IPS-NIHi11 (cell line): Measurements from ENCODE around the gene C1QTNF6.
"Not testable (repeated sequence)": the region's sequence is repeated elsewhere in the genome, so short reads cannot be mapped to it uniquely, and the experiment has no call there.

Source experiments
- DNase-seq: peaks from one replicate; pipeline ENCODE4 v3.0.0; 2012; ENCODE audit warnings: mixed read lengths, low spot score

C1QTNF6 gene

DNA sequence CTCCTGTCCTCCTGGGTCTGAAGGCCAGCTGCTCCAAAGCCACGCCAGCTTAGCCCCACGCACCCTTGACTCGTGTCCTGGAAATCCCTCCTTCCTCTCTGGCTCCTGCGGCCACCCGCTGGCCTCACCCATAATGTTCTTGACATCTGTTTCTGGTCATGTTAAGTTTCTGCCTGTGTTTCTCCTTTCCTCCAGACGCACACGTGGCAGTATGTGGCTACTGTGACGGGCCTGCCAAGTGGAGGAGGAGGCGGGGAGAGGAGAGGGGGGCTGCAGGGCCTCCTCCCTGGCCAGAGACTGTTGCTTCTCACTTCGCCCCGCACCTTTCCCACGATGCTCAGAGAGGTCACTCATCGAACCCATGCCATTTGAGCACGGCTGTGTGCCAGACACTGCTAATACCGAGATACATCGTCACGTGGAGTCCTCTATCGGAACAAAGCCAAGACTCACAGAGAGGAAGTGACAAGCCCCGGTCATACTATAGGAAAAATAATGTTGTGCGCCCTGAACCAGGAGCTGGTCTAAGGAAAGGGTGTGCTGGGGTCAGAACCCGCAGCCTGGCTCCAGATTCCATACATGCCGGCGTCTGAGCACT lies 11.5 kb downstream of the C1QTNF6 start:
- peak; percentile 9 for DNase-seq

DNA sequence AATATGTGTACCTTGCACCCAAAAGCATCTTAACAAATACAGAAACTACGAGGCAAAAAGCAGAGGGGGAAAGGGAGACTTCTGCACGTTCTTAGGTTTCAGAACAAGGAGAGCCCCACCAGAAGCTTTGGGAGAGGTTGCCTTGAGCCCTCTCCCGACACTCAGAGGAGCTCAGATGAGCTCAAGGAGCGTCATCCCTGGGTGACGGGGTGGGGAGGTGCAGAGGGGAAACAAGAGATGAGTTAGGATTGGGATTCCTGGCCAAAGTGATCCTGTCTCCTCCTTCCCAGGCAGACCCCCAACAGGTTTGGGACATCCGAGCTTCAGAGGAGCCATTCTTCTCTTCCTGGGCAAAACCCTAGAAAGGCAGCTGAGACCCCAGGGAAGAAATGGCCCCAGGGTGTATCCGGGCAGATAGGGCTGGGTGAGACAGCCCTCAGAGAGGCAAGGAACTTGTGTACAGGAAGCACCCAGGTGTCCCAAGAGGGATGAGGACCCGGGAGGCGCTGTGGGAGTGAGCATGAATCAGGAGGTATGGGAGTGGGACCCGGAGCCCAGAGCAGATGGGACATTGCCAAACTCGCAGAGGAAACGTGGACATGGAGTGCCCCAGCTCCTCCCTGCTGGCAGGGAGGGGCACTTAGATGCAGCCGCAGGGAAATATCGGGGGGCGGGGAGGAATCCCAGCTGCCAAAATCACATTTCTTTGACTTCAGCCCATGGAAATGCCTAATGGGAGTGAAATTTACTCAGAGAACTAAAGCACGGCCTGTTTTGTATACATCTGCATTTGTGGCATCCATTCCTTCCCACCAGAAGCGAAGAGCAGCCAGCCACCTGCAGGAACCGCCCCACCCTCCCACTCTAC lies 12.4 kb downstream of the C1QTNF6 start:
- DNase-seq, result peak; percentile 15

DNA sequence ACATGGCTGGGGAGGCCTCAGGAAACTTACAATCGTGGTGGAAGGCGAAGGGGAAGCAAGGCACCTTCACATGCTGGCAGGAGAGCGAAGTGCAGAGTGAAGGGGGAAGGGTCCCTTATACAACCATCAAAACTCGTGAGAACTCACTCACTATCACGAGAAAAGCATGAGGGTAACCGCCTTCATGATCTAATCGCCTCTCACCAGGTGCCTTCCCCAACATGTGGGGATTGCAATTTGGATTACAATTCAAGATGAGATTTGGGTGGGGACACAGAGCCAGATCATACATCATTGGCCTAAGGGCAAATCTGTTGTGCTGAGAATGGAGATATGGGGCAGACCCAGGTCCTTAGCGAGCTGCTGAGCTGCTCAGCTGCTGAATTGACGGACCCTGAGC lies 13.1 kb downstream of the C1QTNF6 start:
- DNase-seq, result no peak

DNA sequence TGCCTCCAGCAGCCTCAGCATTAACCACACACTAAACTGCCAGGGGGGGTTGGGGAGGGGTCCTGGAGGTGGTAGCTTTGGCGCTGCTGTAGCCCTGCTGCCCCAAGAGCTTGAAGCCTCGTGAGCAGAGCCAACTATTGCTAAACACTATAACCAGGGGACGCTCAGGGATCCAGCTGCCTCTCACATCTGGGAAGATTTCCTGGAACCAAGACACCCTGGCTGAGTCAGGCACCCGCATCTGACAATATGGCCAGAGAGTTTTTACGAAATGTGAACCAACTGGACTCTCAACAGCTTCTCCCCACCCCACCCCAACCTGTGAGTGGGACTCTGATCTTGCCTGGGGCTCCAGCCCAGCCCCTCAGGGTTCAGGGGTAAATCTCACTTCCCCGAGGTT lies 14.3 kb downstream of the C1QTNF6 start:
- no peak for DNase-seq

DNA sequence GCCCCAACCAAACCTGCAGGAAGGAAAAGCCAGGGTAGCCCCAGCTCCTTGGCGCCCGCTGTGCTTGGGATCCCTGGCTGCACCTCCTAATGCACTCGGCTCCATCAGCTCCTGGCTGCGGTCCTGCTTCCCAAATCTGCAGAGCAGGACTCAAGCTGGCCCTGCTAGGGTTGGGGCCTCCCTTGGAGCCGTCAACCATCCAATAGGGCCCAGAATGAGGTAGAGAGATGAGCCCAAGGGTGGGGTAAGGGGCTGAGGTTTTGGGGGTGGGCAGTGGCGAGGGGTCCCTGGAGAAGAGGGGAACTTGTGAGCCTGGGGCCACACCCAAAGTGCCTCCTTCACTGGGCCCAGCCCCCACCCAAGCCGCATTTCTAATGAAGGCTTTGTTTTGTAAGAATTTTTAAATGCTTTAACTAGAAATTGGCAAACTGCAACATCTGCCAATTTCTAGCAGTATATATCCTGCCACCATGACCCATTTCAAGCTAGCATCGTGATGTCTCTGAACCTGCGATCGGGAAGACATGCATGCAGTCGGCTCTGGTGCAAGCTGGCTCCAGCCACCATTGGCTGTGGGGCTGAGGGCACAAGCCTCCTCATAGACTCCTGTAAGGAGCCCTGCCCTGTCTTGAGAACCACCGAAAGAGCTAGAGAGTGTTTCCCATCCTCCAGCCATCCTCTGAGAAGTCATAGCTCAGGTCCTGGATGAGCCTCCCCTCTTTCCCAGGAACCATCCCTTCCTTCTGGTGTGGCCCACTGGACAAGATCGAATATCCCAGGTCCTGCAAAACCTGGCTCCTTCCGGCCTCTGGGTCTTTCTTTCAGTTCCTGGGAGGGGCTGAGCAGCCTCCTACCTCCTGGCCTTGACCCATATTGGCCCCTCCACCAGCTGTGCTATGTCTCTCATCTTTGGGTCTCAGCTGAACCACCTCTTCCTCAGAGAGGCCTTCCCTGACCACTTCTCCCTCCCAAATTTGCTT lies 15.5 kb downstream of the C1QTNF6 start:
- DNase-seq, result no peak

DNA sequence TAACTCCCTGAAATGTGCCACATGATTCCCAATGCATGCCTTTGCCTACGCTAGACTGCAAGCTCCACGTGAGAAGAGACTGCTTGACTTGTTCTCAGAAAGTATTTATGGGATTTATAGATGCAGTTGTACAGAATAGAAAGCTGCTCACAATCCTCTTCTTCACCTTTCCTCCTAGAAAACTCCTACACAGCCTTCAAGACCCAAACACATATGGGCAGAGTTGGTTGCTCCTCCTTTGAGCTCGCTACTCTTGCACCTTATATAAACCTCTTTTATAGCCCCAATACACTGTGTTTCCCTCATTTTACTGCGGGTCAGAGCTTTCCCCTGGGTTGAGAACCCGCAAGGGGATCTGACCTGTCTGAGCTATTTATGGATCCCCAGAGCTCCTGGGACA lies 16.4 kb downstream of the C1QTNF6 start:
- DNase-seq, result no peak

DNA sequence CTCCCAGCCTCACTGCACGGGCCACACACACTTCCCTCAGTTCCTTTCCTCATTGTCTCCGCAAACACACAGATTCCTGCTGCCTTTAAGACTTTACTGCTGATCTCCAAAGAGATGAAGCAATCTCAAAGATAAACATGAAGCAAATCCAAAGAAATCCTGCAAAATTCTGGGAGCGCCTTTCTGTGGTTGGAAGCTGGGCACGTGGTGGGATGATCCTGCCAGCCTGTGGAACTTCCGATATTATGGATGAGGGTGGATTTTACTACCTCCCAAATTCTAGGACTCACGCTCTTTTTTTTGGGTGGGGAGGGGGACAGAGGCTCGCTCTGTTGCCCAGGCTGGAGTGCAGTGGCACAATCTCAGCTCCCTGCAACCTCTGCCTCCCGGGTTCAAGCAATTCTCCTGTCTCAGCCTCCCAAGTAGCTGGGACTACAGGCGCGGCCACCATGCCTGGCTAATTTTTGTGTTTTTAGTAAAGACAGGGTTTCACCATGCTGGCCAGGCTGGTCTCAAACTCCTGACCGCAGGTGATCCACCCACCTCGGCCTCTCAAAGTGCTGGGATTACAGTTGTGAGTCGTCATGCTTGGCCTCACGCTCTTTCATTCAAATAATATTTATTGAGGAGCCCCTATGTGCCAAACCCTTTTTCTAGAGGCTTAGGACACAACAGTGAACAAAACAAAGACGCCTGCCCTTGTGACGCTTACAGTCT lies 17.2 kb downstream of the C1QTNF6 start:
- DNase-seq, result not testable (repeated sequence)

DNA sequence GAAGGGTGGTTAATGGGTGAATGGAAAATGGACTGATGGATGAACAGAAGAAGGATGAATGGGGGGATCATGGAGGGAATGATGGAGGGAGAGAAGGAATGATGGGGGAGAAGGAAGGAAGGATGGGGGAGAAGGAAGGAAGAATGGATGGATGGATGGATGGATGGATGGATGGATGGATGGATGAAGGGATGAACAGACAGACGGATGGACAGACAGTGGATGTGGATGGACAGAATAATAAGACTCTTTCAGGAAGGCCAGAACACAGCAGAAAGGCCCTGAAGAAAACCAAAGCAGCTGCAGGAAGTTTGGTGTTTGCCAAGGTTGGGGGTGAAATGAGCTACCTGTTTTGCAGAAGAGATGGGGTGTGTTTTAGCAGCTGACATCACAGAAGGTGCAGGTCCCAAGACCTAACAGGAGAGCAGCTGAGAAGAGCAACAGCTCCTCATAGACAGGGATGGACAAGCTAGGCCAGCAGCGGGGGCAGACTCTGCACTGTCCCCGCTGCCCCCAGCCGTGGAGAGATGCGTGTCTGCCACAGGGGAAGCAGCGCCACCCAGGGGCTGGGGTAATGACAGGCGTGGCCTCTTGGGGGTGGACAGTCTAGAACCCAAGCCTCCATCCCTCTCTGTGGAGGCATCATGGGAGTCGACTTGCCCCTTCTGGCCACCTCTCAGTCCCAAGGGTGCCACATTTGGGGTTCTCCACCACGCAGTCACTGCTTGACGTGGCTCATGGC lies 17.9 kb downstream of the C1QTNF6 start:
- DNase-seq, result no peak

DNA sequence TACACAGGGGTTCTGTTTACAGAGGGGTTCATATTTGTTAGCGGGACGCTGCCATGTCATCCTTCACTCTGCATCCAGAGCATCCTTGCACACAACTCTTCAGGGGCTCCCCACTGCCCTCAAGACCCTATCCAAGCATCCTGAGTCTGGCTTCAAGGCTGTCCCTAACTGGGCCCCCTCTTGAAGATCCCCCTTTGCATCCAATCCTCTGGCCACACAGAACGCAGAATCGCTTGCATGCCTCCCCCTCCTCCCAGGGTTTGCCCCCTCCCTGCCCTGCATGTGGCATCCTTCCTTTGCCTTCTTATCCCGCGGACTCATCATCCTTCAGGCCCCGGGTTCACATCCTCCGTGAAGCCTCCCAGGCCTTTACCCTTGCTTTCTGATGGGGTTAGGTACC lies 18.6 kb downstream of the C1QTNF6 start:
- no peak for DNase-seq

DNA sequence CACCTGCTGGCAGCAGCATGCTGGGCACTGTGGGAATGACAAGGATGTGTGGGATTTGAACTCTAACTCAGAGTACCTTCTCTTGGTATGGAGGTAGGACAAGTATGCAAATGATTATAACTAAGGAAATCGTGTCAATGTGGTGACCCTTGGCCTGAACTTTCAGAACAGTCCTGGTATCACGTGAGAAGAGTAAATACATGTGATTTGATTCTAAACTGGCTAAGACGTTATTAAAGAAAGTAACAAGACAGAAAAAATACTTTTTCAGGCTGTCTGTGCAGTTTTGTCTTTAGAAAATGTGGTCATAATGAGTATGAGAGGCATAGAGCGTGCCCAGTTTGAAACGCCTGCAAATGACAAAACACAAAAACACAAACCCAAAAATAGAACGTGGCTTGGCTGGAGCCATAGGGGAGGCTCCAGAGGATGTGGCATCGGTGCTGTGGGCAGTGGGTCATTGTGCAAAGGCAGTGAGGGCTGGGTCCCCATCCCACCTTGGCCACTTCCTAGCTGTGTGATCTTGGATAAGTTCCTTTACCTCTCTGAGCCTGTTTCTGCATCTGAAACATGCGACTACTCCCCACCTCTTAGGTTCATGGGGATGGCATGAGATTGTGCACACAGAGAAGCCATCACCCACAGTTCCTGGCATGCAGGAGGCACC lies 19.9 kb downstream of the C1QTNF6 start:
- no peak for DNase-seq

DNA sequence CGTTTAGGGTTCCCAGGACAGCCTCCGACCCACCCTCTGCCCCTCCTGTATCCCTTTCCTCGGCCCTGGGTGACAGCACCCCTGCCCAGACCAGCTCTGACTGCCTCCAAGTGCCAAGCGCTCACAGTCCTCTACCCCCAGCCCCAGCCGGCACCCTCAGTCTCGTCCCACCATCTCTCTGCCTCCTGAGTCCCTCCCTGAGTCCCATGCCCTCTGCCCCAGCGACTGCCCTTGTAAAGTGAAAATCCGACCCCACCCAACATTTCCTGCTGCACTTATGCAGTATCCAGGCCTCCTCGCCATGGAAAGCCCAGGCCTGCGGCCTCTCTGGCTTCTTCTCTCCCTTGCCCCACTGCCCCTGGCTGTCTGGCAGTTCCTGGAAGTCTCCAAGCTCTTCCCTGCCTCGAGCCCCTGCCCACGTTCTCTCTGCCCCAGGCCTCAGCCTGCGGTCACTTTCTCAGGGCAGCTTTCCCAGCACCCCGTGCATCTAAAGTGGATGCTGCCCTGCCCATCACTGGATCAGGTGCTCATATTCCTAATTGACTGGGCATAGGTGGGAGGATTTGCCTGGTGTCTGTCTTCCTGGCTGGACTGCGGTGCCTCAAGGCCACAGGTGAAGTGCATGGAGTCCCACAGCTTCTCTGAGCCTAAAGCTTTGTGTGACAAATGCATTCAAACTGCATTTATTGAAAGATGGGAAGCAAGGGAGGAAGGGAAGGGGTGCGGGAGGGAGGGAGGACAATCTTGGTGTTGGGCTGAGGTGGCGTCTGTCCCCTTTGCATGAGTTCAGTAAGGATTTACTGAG lies 20.7 kb downstream of the C1QTNF6 start:
- no peak for DNase-seq

DNA sequence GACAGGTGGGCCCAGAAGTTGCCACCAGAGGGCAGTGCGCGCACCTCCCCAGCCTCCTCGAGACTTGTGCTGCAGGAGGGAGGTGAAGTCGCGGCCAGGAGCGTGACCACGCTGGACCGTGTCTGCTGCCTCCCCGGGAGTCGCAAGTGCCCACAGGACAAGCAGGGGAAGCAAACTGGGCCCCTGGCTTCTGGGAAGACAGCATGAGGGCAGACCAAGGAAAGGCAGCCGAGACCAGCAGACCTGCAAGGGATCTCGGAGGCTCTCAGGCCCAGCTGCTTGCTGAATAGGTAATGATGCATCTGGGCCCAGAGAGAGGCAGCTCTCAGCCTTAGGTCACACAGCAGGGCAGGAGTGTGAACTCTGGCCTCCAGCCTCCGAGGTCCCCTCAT lies 21.4 kb downstream of the C1QTNF6 start:
- DNase-seq, result peak; percentile 92

DNA sequence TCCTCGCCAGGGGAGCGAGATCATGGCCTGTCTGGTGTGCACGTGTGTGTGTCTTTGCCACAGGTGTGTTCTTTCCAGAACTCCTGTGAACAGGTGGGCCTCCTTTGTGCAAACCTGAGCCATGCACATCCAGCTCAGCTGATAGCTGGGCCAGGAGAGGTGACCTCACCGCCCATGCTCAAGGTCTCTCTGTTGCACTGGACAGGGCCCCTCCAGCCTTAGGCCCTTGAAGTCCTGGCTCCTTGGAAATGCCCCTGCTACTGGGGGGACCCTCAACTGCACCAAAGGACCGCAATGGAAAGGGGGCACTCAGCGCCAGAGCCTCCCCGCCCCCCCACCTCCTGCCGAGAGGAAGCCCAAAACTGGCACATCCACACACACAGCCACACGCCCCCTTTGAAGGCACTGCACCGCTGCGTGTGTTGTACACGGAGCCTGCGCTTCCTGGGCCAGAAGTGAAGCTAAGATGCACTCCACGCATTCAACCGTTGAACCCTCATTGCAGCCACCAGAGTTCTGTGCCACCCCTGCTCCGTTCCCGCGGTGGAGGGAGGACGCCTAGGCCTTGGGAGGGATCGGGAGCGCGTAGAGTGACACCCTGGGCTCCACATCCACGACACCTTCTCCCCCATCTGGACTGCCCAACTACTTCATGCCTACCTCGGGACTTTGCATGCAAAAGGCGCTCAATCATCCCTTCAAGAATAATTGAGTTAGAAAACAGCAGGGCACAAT lies 21.9 kb downstream of the C1QTNF6 start:
- DNase-seq, result no peak

DNA sequence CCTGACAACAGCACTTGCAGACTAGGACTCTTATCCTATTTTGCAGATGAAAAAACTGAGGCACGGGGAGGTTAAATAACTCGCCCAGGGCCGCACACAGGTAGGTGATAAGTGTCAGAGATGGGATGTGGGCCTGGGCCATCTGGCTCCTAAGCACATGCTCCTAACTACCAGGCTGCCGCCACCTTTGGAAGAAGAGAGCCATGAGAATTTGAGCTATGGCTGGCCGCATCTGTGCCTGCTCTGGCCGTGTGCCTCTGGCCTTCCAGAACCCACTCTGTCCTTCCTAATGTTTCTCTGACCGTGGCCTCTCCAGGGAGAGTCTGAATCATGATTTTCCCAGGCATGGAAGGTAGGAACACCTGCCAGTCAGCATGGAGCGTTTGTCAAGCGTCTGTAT lies 23.0 kb downstream of the C1QTNF6 start:
- DNase-seq, result no peak

DNA sequence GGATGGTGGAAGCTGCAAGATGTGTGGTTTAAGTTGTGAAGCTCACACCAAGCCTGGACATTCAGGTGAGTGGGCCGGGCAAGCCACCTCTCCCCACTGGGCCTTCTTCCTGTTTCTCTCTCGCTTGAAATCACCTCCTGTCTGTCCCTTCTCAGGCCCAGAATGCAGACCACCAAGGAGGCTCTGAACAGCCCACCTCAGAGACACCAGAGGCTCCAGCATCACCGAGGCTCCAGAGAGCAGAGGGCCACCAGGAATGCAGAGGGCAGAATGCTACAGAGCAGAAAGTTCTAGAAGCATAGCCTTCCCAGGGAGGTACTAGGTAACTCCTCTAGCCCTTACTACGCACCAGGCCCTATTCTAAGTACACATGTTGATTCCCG lies 23.6 kb downstream of the C1QTNF6 start:
- DNase-seq, result no peak

DNA sequence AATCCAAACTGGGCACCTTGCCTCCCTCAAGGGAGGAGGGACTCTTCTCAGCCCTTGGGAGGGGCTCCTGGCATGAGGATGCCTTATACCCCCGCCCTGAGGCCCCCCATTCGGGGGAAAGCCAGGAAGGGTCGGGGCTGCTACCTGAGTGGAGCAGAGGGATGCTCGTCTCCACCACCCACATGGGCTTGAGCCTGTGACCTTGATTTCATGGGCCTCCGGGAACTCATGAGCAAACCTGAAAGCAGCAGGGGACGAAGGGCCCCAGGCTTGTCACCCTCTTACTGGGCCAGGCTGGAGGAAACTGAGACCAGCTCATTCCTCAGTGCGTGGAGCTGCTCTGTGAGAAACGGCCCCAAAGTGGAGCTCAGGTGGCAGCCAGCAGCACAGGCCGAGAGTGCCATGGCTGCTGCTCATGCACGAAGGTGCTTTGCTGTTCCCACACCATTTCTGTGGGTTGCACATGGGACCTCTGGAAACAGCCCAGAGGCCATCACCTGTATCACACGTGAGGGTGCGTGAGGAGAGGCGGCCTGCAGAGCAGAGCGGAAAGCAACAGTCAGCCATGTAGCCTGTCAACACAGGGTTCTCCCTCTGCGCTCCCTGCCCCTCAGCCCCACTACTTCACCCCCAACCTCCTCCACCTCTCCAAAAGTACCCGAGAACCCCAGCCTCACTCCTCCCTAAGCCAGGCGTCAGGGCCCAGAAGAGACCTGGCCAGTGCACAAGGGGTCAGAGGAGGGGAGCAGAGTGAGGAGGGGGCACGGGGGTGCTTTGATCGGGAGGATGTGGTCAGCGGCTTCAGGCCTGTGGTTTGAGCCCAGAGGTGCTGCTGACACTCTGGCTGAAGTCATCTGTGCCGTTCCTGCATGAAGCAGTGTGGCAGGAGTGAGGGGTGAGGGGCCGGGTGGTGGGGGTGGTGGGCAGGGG lies 24.2 kb downstream of the C1QTNF6 start:
- DNase-seq, result no peak

DNA sequence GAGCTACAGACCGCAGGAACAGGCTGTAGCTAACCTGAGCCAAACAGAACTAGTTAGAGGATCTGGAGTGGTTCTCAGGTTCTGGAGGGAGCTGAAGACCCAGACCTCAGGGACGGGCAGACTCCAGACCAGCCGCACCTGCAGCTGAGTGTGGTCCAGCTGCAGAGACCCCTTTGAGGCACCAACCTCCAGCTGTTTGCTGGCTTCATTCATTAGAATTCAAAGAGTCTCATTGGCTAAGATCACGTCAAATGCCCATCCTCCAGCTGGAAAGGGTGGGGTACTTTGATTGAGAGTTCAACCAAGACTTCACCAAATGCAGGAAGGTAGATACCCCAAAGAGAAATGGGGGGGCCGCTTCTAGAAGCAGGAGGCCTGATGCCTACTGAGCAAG lies 25.0 kb downstream of the C1QTNF6 start:
- no peak for DNase-seq
